H1 (cell line): ENCODE results near the gene CDNF. TPM values are rescaled to one million over a fixed set of nuclear protein-coding genes. Genes with fewer than 3 reads are reported as not detected.

Source experiments
- CEBPB ChIP-seq: IDR thresholded peaks from 2 replicates; pipeline ENCODE4 v1.6.1; 2012; ENCODE audit warnings: low read depth, low read length
- RNF2 ChIP-seq: fragments of 200-900, 300-1000 bp; sonication (generic); IDR thresholded peaks from 2 replicates; pipeline ENCODE4 v1.7.1; 2016; ENCODE audit warnings: borderline replicate concordance, low read depth, mild to moderate bottlenecking, antibody characterized with exemption, low read length; ENCODE audit not compliant: poor library complexity, severe bottlenecking; ENCODE audit errors: missing control alignments
- TBP ChIP-seq: IDR thresholded peaks from 2 replicates; pipeline ENCODE4 v1.6.1; 2011; ENCODE audit warnings: low read depth, low read length, improper control_type of control experiment
- polyA plus RNA-seq, 7 experiments: library from polyadenylated mRNA; depleted of rRNA in 3 of 7; stranded (reverse) in 5 of 7; unstranded in 2 of 7; fragments of >200 nt in 5 of 7; fragments of 200-250 nt in 2 of 7; gene quantifications; 1 replicate in 5 of 7; 2 replicates in 1 of 7; 4 replicates in 1 of 7; pipeline versions ENCODE4 v1.2.1 to v1.2.3, GENCODE V29; 2011 to 2013; ENCODE audit warnings: missing spikeins in 2 of 7, mixed read lengths in 2 of 7
- total RNA-seq: library from RNA; stranded (reverse); fragmentation: NEBNext Ultra II Directional; extraction: Animal tissue kit (Norgen Biotek cat#: 25700); gene quantifications from 2 replicates; pipeline ENCODE4 v1.2.1, GENCODE V29; 2021

The CDNF gene
- total and polyA plus RNA-seq, 2 of the 8 experiments (the other 6 are each of a cell fraction or from before 2014, with no cell fraction given) = 0.32 to 0.67 TPM

DNA sequence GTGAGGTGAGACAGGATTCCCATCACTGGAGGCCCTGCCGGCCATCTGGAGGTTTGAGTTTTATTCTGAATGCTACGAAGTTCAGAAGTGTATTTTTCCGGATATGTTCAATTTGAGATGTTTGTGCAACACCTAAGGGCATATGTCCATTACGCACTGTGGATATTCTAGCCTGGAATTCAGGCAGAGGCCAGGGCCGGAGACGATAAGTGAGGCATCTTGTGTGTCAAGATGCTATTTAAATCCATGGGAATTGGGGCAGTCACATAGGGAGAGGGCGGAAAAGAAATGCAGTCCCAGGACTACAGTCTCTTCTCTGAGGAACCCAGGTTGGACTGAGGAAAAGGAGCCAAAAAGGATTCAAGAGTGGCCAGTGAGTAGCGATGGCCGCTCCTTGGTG lies 38.9 kb upstream of the CDNF start (continued):
- TF ChIP-seq TBP (no peak), RNF2 (no peak), CEBPB (no peak)
